ENCODE results near the gene PXK. TPM values are rescaled to one million over a fixed set of nuclear protein-coding genes. Genes with fewer than 3 reads are reported as not detected.

PXK gene
- total and polyA plus RNA-seq, 10 of the 15 experiments (the other 5 are each of a cell fraction or from before 2014, with no cell fraction given) = 8.4 to 38.0 (median 27.6) TPM

DNA sequence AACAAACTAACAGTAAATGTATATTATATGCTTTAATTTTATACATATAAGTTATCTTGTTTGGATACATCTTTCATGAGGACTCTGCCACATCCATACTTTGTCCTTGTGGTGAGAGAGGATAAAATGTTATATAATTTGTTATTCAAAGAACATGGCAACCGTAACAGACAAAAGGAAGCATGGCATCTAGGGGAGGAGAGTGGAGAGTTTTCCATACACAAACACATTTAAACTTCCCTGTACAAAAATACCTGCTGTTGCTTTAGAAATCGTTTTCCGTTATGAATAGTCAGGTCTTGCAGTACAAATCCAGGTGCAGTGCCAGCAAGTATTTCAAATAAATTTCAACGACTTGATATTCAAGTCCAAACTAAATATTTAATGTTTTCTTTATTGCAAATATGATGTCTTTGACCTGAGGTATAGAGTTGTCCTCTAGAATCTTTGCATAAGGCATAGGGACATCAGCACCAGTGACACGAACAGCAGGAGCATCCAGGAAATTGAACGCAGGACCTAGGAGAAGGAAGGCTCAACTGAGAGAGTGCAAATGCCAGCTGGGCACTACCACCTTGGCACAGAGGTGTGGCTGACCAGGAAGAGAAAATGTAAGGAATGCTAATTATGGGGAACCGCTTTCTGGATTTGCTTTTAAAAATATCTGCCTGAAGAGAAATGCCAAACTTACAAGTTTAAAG is 95.1 kb downstream of the PXK start:
- TF ChIP-seq NR2C2 (IDR thresholded peaks at IDR 0.05; ENCODE audit: borderline replicate concordance, control insufficient read depth, insufficient read length, low read depth) (no peak), CHD1 (IDR thresholded peaks at IDR 0.05; ENCODE audit: low read depth, low read length) (no peak), HCFC1 (IDR thresholded peaks at IDR 0.05; ENCODE audit: low read length) (no peak), MYB (IDR thresholded peaks at IDR 0.05; ENCODE audit: borderline replicate concordance, low read depth, low read length) (no peak), ZNF622 (IDR thresholded peaks at IDR 0.05) (no peak), ATF7 (IDR thresholded peaks at IDR 0.05; ENCODE audit: low read depth) (no peak)
- ChIA-PET POLR2A (interaction anchor here (0.5 kb wide), 1 partner anchor 76 kb away, joined by 5 read pairs; no protein-coding TSS in a partner anchor), RAD21 (ENCODE audit: unreplicated experiment) (no interaction called here), CTCF (interaction anchor here (0.8 to 3.3 kb wide), 4 partner anchors 12 to 122 kb away, joined by 3 to 18 read pairs (median 5); partner anchors contain the start of genes HTD2 and RPP14), SMC1A (ENCODE audit: uncharacterized antibody, unreplicated experiment) (interaction anchor here (0.7 to 3.4 kb wide), 2 partner anchors 12 to 147 kb away, joined by 3 to 18 read pairs; no protein-coding TSS in a partner anchor)
- DNase-seq (ENCODE audit: low read depth, low spot score) = no peak
- no peak for FAIRE-seq
- no peaks in the 10 kb centered on the region; the same call in 1 of the 2 replicates for H4K20me1 ChIP-seq (ENCODE audit: control insufficient read depth, insufficient read depth)
- BruUV-seq (replicated peaks) = no TSS peak
- H3K4me1 ChIP-seq (ENCODE audit: control insufficient read depth, insufficient read depth, low read length) = peaks cover 14% of the 10 kb centered on the region
- H2AFZ ChIP-seq (ENCODE audit: control insufficient read depth, low read depth, low read length) = no peak overlapping the region
- in situ Hi-C loops (cut with MboI) = no loop called here
- no peak overlapping the region for H3K9ac ChIP-seq (ENCODE audit: control insufficient read depth, insufficient read depth, low read length)
- no peak for ATAC-seq
- H3K36me3 ChIP-seq (ENCODE audit: control insufficient read depth in 2 of 2, insufficient read depth in 2 of 2, low read length in 1 of 2) = peaks cover 2 to 19% of the 10 kb centered on the region in 2 experiments
- H3K27me3 ChIP-seq (replicated peaks in 1 of 2; ENCODE audit: control insufficient read depth in 2 of 2, insufficient read depth in 2 of 2, low read length in 1 of 2) = no peaks in the 10 kb centered on the region
- WGBS (ENCODE audit: insufficient coverage, insufficient replicate concordance, low lambda C conversion rate, missing lambda C conversion rate) = 74% methylated on average over 7 of the region's 7 CpGs
- no peak overlapping the region for H3K4me2 ChIP-seq (ENCODE audit: control insufficient read depth, insufficient read depth)
- H3K4me3 ChIP-seq = no peak overlapping the region
- no peaks in the 10 kb centered on the region for H3K9me3 ChIP-seq (replicated peaks; ENCODE audit: control insufficient read depth, insufficient read depth, low read length)
- no peak overlapping the region for H3K27ac ChIP-seq (ENCODE audit: control insufficient read depth, insufficient read depth)
- no peaks in the 10 kb centered on the region for H3K79me2 ChIP-seq (ENCODE audit: control insufficient read depth, insufficient read depth, low read length)
- intact Hi-C loops (cut with micrococcal nuclease; ENCODE audit: unreplicated experiment) = no loop called here
